IMR-90 (cell line): ENCODE measurements around the gene PIK3C3. TPM values are rescaled to one million over a fixed set of nuclear protein-coding genes. Genes with fewer than 3 reads are reported as not detected.

ENCODE experiments used
- ATAC-seq: fragments of 200-7000 bp; cut with Tn5 transposase; 2 replicates; pipeline ENCODE4 v1.9.1; 2020; ENCODE audit warnings: low read depth, mild to moderate bottlenecking, moderate library complexity
- BruUV-seq: library from RNA; stranded (reverse); fragments of 400-500 nt; replicated peaks from 2 replicates; lab custom pipeline; 2021; lab: Mats Ljungman, UMichigan
- CTCF ChIA-PET: fragments of 300-600 bp; formaldehyde crosslinking; extraction: SDS; loops from one replicate; lab custom pipeline; 2021; ENCODE audit warnings: antibody characterized with exemption; lab: Yijun Ruan, JAX
- POLR2A ChIA-PET: fragments of 300-600 bp; sonication (Branson Sonifier 250); formaldehyde crosslinking; loops from one replicate; lab custom pipeline; 2022; ENCODE audit warnings: antibody characterized with exemption; ENCODE audit not compliant: unreplicated experiment; lab: Charles Lee
- DNase-seq: peaks from one replicate; pipeline ENCODE4 v3.0.0; 2013
- H2AFZ ChIP-seq: replicated peaks from 2 replicates; pipeline ENCODE3; 2013; ENCODE audit warnings: low read length, mild to moderate bottlenecking; ENCODE audit not compliant: poor library complexity
- H2AK5ac ChIP-seq: 2 replicates; pipeline ENCODE4 v1.6.1; 2013; ENCODE audit warnings: low read depth, low read length, inconsistent platforms
- H2AK9ac ChIP-seq: replicated peaks from 2 replicates; pipeline ENCODE3; 2013; ENCODE audit warnings: mild to moderate bottlenecking, low read depth, low read length, moderate library complexity; ENCODE audit not compliant: poor library complexity
- H2BK120ac ChIP-seq: 2 replicates; pipeline ENCODE4 v1.6.1; 2013; ENCODE audit warnings: low read depth, low read length, inconsistent platforms
- H2BK15ac ChIP-seq: 3 replicates; pipeline ENCODE4 v1.6.1; 2013; ENCODE audit warnings: low read depth, low read length, inconsistent platforms
- H2BK20ac ChIP-seq: 2 replicates; pipeline ENCODE4 v1.6.1; 2013; ENCODE audit warnings: low read depth, mild to moderate bottlenecking, inconsistent platforms, low read length, moderate library complexity
- H2BK5ac ChIP-seq: 2 replicates; pipeline ENCODE4 v1.6.1; 2013; ENCODE audit warnings: mild to moderate bottlenecking, low read depth, low read length, inconsistent platforms; ENCODE audit not compliant: poor library complexity, severe bottlenecking
- H3K14ac ChIP-seq: replicated peaks from 2 replicates; pipeline ENCODE4 v1.6.1; 2013; ENCODE audit warnings: low read depth, low read length, inconsistent platforms
- H3K18ac ChIP-seq: 2 replicates; pipeline ENCODE4 v1.6.1; 2013; ENCODE audit warnings: low read depth, low read length, control low read depth
- H3K23ac ChIP-seq: 2 replicates; pipeline ENCODE4 v1.6.1; 2013; ENCODE audit warnings: low read depth, low read length, inconsistent platforms
- H3K27ac ChIP-seq: 2 replicates; pipeline ENCODE4 v1.5.1; 2013; ENCODE audit warnings: mild to moderate bottlenecking, control low read depth, low read length; ENCODE audit not compliant: insufficient read depth
- H3K27me3 ChIP-seq: 2 replicates; pipeline ENCODE4 v1.6.1; 2013; ENCODE audit warnings: low read length; ENCODE audit not compliant: control insufficient read depth, insufficient read depth
- H3K36me3 ChIP-seq: 2 replicates; pipeline ENCODE4 v1.6.1; 2013; ENCODE audit warnings: low read length, mixed read lengths; ENCODE audit not compliant: control insufficient read depth, insufficient read depth
- H3K4ac ChIP-seq: 2 replicates; pipeline ENCODE4 v1.6.1; 2013; ENCODE audit warnings: low read depth, low read length, inconsistent platforms
- H3K4me1 ChIP-seq: 2 replicates; pipeline ENCODE4 v1.6.1; 2013; ENCODE audit warnings: low read length, mixed read lengths; ENCODE audit not compliant: control insufficient read depth, insufficient read depth
- H3K4me2 ChIP-seq: 2 replicates; pipeline ENCODE4 v1.6.1; 2013; ENCODE audit warnings: low read depth, mild to moderate bottlenecking, control low read depth, low read length, moderate library complexity
- H3K4me3 ChIP-seq: 2 replicates; pipeline ENCODE4 v1.5.1; 2013; ENCODE audit warnings: low read depth, mild to moderate bottlenecking, control low read depth, low read length, moderate library complexity; ENCODE audit not compliant: insufficient read depth
- H3K56ac ChIP-seq: 2 replicates; pipeline ENCODE4 v1.6.1; 2013; ENCODE audit warnings: low read length, inconsistent platforms; ENCODE audit not compliant: insufficient read depth; ENCODE audit errors: extremely low read depth
- H3K79me1 ChIP-seq, 2 experiments: 2 replicates each; pipeline ENCODE4 v1.6.1; 2013; ENCODE audit warnings: low read length in 2 of 2, inconsistent platforms in 1 of 2, low read depth in 1 of 2
- H3K9ac ChIP-seq: 2 replicates; pipeline ENCODE4 v1.6.1; 2013; ENCODE audit warnings: low read depth, low read length, control low read depth
- H3K9me1 ChIP-seq: 2 replicates; pipeline ENCODE4 v1.6.1; 2013; ENCODE audit warnings: low read length, inconsistent platforms; ENCODE audit not compliant: insufficient read depth
- H3K9me3 ChIP-seq: 2 replicates; pipeline ENCODE4 v1.6.1; 2013; ENCODE audit warnings: low read length; ENCODE audit not compliant: control insufficient read depth, insufficient read depth
- H4K20me1 ChIP-seq: 2 replicates; pipeline ENCODE4 v1.6.1; 2013; ENCODE audit warnings: low read length, inconsistent platforms; ENCODE audit not compliant: insufficient read depth
- H4K5ac ChIP-seq: 2 replicates; pipeline ENCODE4 v1.6.1; 2013; ENCODE audit warnings: mild to moderate bottlenecking, low read depth, low read length, control low read depth
- H4K8ac ChIP-seq, 2 experiments: 2 replicates each; pipeline ENCODE4 v1.6.1; 2013; ENCODE audit warnings: low read depth in 2 of 2, low read length in 2 of 2, control low read depth in 1 of 2, inconsistent platforms in 1 of 2
- H4K91ac ChIP-seq: 2 replicates; pipeline ENCODE4 v1.6.1; 2013; ENCODE audit warnings: low read depth, low read length, inconsistent platforms; ENCODE audit not compliant: insufficient read depth
- BHLHE40 ChIP-seq: fragments of 150-350 bp; IDR thresholded peaks from 2 replicates; pipeline ENCODE4 v1.6.1; 2016; ENCODE audit warnings: mild to moderate bottlenecking, low read depth, low read length
- CEBPB ChIP-seq: IDR thresholded peaks from 2 replicates; pipeline ENCODE4 v1.6.1; 2012; ENCODE audit warnings: low read depth, low read length, improper control_type of control experiment
- CHD1 ChIP-seq: IDR thresholded peaks from 2 replicates; pipeline ENCODE4 v1.6.1; 2012; ENCODE audit warnings: low read depth, low read length, improper control_type of control experiment
- FOS ChIP-seq: fragments of 150-350 bp; IDR thresholded peaks from 2 replicates; pipeline ENCODE4 v1.6.1; 2016; ENCODE audit warnings: low read depth, low read length
- MAFK ChIP-seq: IDR thresholded peaks from 2 replicates; pipeline ENCODE4 v1.6.1; 2012; ENCODE audit warnings: low read depth, low read length, improper control_type of control experiment
- MAZ ChIP-seq: IDR thresholded peaks from 2 replicates; pipeline ENCODE4 v1.6.1; 2012; ENCODE audit warnings: low read depth, mild to moderate bottlenecking, low read length, improper control_type of control experiment, moderate library complexity, borderline replicate concordance
- MXI1 ChIP-seq: IDR thresholded peaks from 2 replicates; pipeline ENCODE4 v1.6.1; 2012; ENCODE audit warnings: low read depth, mild to moderate bottlenecking, low read length, moderate library complexity, borderline replicate concordance
- NFE2L2 ChIP-seq: fragments of 150-350 bp; IDR thresholded peaks from 2 replicates; pipeline ENCODE4 v1.6.1; 2016; ENCODE audit warnings: low read depth, mild to moderate bottlenecking, low read length
- POLR2A ChIP-seq: IDR thresholded peaks from 2 replicates; pipeline ENCODE4 v1.6.1; 2012; ENCODE audit warnings: mild to moderate bottlenecking, low read depth, low read length
- RAD21 ChIP-seq: IDR thresholded peaks from 2 replicates; pipeline ENCODE4 v1.6.1; 2012; ENCODE audit warnings: low read length, improper control_type of control experiment
- RCOR1 ChIP-seq: IDR thresholded peaks from 2 replicates; pipeline ENCODE4 v1.6.1; 2012; ENCODE audit warnings: mild to moderate bottlenecking, low read length, improper control_type of control experiment; ENCODE audit not compliant: insufficient replicate concordance
- RFX5 ChIP-seq: IDR thresholded peaks from 2 replicates; pipeline ENCODE4 v1.8.0; 2012; ENCODE audit warnings: low read depth, mild to moderate bottlenecking, low read length, moderate library complexity
- SMC3 ChIP-seq: fragments of 150-350 bp; IDR thresholded peaks from 2 replicates; pipeline ENCODE4 v1.6.1; 2016; ENCODE audit warnings: low read depth, mild to moderate bottlenecking, antibody characterized with exemption, low read length, moderate library complexity
- WGBS, 2 experiments: methylation state at CpG; one replicate each; pipeline versions ENCODE4 v1.1.5 to v1.1.7; 2013; ENCODE audit warnings: missing lambda C conversion rate in 2 of 2; ENCODE audit not compliant: insufficient read length in 1 of 2; ENCODE audit errors: extremely low coverage in 2 of 2; 5-methylcytosine and 5-hydroxymethylcytosine counted together
- dilution Hi-C: fragments of 300-500 bp; cut with HindIII; formaldehyde crosslinking; loops from one replicate; pipeline ENCODE4 v1.14.3; 2018; ENCODE audit warnings: low sequenced_read_pairs; ENCODE audit not compliant: unreplicated experiment
- in situ Hi-C: fragments of 300-500 bp; cut with MboI; formaldehyde crosslinking; loops from 3 replicates; pipeline ENCODE4 v1.14.3; 2019; ENCODE audit warnings: low sequenced_read_pairs, inconsistent platforms, mixed read lengths
- intact Hi-C: fragments of 100-400 bp; cut with micrococcal nuclease; formaldehyde crosslinking; loops from 2 replicates; pipeline ENCODE4 v1.10.0; 2022
- polyA plus RNA-seq, 3 experiments: library from polyadenylated mRNA; depleted of rRNA; stranded (reverse); fragments of >200 nt; gene quantifications; 2 replicates each; pipeline ENCODE4 v1.2.3, GENCODE V29; 2012; ENCODE audit warnings: low replicate concordance in 1 of 3
- total RNA-seq: library from RNA; depleted of rRNA; stranded (reverse); fragments of >200 nt; gene quantifications from 2 replicates; pipeline ENCODE4 v1.2.3, GENCODE V29; 2012
- TF ChIP-seq, protein P1 (sequence below): conservative IDR thresholded peaks from 2 replicates; pipeline ENCODE4 v1.5.1; 2012; ENCODE audit warnings: mild to moderate bottlenecking, low read depth, low read length, improper control_type of control experiment
- TF ChIP-seq, protein P2 (sequence below): fragments of 150-350 bp; IDR thresholded peaks from 2 replicates; pipeline ENCODE4 v1.6.1; 2016; ENCODE audit warnings: low read depth, mild to moderate bottlenecking, low read length, moderate library complexity, borderline replicate concordance

The PIK3C3 gene
- total and polyA plus RNA-seq, 2 of the 4 experiments (the other 2 are of a cell fraction) = 41.2 to 57.2 TPM

DNA sequence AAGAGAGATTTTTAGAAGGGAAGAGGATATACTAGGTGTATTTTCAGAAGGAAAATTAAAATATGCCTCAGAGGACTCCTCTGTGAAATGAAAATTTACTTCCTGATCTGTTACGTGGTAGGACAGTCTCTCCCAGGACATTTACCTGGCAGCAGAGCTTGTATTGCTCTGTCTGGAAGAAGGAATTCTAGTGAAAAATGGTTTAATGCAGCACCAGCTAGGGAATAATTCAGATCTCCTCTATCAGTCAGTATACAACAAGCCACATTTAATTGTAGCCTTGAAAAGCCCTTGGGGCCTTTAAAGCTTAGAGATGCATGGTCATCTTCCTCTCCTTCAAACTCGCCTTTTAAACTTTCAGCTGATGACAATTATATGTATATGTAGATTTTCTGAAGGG, 49.6 kb downstream of the PIK3C3 start:
- H3K9me3 ChIP-seq = no peaks in the 10 kb centered on the region
- no peak overlapping the region for H3K14ac ChIP-seq
- peaks cover 4 to 8% of the 10 kb centered on the region in 2 experiments; a peak in 2 of 4 replicates for H3K79me1 ChIP-seq
- no peak overlapping the region for H2BK15ac ChIP-seq
- no peak overlapping the region for H3K18ac ChIP-seq
- WGBS, 2 experiments = no CpG with 5 or more reads among the region's 2 CpGs
- no peak overlapping the region for H2AFZ ChIP-seq
- CTCF ChIA-PET = interaction anchor here (1.0 kb wide), 1 partner anchor 24 kb away, joined by 3 read pairs; no protein-coding TSS in a partner anchor
- in situ Hi-C loops (no loop called here), dilution Hi-C loops (no loop called here), intact Hi-C loops (no loop called here)
- DNase-seq (no peak), ATAC-seq (no peak)
- no peak overlapping the region for H2BK5ac ChIP-seq
- no peak overlapping the region for H3K56ac ChIP-seq
- no peaks in the 10 kb centered on the region for H3K4me1 ChIP-seq
- H4K8ac ChIP-seq = no peak overlapping the region
- peaks cover 23% of the 10 kb centered on the region for H3K36me3 ChIP-seq
- H3K9ac ChIP-seq = no peak overlapping the region
- no TSS peak for BruUV-seq
- no peak overlapping the region for H2AK5ac ChIP-seq
- H3K4me2 ChIP-seq = no peak overlapping the region
- H3K4ac ChIP-seq = no peak overlapping the region
- no peak overlapping the region for H4K91ac ChIP-seq
- H3K27ac ChIP-seq = no peak overlapping the region
- no peak overlapping the region for H3K4me3 ChIP-seq
- TF ChIP-seq RCOR1 (no peak), RAD21 (no peak), NFE2L2 (no peak), BHLHE40 (no peak), POLR2A (no peak), FOS (no peak), MAZ (no peak), MXI1 (no peak), CHD1 (no peak), SMC3 (no peak), CEBPB (no peak), MAFK (no peak), RFX5 (no peak)
- TF ChIP-seq, protein P1, sequence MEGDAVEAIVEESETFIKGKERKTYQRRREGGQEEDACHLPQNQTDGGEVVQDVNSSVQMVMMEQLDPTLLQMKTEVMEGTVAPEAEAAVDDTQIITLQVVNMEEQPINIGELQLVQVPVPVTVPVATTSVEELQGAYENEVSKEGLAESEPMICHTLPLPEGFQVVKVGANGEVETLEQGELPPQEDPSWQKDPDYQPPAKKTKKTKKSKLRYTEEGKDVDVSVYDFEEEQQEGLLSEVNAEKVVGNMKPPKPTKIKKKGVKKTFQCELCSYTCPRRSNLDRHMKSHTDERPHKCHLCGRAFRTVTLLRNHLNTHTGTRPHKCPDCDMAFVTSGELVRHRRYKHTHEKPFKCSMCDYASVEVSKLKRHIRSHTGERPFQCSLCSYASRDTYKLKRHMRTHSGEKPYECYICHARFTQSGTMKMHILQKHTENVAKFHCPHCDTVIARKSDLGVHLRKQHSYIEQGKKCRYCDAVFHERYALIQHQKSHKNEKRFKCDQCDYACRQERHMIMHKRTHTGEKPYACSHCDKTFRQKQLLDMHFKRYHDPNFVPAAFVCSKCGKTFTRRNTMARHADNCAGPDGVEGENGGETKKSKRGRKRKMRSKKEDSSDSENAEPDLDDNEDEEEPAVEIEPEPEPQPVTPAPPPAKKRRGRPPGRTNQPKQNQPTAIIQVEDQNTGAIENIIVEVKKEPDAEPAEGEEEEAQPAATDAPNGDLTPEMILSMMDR = no peak
- TF ChIP-seq, protein P2, sequence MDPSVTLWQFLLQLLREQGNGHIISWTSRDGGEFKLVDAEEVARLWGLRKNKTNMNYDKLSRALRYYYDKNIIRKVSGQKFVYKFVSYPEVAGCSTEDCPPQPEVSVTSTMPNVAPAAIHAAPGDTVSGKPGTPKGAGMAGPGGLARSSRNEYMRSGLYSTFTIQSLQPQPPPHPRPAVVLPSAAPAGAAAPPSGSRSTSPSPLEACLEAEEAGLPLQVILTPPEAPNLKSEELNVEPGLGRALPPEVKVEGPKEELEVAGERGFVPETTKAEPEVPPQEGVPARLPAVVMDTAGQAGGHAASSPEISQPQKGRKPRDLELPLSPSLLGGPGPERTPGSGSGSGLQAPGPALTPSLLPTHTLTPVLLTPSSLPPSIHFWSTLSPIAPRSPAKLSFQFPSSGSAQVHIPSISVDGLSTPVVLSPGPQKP = no peak
- H2BK20ac ChIP-seq = no peak overlapping the region
- POLR2A ChIA-PET = no interaction called here
- no peak overlapping the region for H2BK120ac ChIP-seq
- no peak overlapping the region for H2AK9ac ChIP-seq
- H4K5ac ChIP-seq = no peak overlapping the region
- H4K20me1 ChIP-seq = no peaks in the 10 kb centered on the region
- H3K9me1 ChIP-seq = no peaks in the 10 kb centered on the region
- no peak overlapping the region for H3K23ac ChIP-seq
- H3K27me3 ChIP-seq = no peaks in the 10 kb centered on the region
